ENCODE measurements around the gene GSPT1.

DNA sequence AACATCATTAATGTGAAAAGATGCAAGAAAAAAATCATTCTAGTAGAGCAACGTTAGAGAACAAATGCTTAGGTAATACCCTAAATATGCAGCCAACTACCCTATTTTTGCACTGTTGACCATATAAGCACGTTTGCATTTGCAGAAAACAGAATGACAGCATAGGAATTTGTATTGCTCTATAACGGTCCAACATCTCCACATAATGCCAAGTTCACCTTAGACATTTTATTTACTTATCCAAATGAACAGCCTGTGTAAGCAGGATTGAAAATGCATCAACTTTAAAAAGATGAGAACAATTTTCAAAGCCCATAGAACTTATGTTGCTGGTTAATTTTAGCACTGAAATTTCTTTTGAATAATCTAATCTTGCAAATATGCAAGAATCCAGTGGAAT is 45.4 kb downstream of the GSPT1 start:
- TF ChIP-seq, protein P1, sequence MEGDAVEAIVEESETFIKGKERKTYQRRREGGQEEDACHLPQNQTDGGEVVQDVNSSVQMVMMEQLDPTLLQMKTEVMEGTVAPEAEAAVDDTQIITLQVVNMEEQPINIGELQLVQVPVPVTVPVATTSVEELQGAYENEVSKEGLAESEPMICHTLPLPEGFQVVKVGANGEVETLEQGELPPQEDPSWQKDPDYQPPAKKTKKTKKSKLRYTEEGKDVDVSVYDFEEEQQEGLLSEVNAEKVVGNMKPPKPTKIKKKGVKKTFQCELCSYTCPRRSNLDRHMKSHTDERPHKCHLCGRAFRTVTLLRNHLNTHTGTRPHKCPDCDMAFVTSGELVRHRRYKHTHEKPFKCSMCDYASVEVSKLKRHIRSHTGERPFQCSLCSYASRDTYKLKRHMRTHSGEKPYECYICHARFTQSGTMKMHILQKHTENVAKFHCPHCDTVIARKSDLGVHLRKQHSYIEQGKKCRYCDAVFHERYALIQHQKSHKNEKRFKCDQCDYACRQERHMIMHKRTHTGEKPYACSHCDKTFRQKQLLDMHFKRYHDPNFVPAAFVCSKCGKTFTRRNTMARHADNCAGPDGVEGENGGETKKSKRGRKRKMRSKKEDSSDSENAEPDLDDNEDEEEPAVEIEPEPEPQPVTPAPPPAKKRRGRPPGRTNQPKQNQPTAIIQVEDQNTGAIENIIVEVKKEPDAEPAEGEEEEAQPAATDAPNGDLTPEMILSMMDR (conservative IDR thresholded peaks at IDR 0.05; ENCODE audit: low read depth in 2 of 2), result no peak
- TF ChIP-seq, protein P2, sequence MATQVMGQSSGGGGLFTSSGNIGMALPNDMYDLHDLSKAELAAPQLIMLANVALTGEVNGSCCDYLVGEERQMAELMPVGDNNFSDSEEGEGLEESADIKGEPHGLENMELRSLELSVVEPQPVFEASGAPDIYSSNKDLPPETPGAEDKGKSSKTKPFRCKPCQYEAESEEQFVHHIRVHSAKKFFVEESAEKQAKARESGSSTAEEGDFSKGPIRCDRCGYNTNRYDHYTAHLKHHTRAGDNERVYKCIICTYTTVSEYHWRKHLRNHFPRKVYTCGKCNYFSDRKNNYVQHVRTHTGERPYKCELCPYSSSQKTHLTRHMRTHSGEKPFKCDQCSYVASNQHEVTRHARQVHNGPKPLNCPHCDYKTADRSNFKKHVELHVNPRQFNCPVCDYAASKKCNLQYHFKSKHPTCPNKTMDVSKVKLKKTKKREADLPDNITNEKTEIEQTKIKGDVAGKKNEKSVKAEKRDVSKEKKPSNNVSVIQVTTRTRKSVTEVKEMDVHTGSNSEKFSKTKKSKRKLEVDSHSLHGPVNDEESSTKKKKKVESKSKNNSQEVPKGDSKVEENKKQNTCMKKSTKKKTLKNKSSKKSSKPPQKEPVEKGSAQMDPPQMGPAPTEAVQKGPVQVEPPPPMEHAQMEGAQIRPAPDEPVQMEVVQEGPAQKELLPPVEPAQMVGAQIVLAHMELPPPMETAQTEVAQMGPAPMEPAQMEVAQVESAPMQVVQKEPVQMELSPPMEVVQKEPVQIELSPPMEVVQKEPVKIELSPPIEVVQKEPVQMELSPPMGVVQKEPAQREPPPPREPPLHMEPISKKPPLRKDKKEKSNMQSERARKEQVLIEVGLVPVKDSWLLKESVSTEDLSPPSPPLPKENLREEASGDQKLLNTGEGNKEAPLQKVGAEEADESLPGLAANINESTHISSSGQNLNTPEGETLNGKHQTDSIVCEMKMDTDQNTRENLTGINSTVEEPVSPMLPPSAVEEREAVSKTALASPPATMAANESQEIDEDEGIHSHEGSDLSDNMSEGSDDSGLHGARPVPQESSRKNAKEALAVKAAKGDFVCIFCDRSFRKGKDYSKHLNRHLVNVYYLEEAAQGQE (IDR thresholded peaks at IDR 0.05; ENCODE audit: unreplicated experiment), result no peak
- no peak for TF ChIP-seq STAT1 (IDR thresholded peaks at IDR 0.05; ENCODE audit: unreplicated experiment)
